Lower leg skin (tissue), 3 donors: ENCODE results near the gene EMC8.

Source experiments
- POLR2A ChIP-seq, 2 donors: fragments of 450-650 bp; IDR thresholded peaks; one replicate each; pipeline ENCODE4 v1.6.1; 2016 to 2017; ENCODE audit warnings: antibody characterized with exemption in 2 of 2, mild to moderate bottlenecking in 1 of 2, moderate library complexity in 1 of 2
- TF ChIP-seq, protein P1 (sequence below), 3 donors: fragments of 450-650 bp; IDR thresholded peaks; one replicate each; pipeline ENCODE4 v1.5.1; 2016; ENCODE audit warnings: antibody characterized with exemption in 3 of 3, mild to moderate bottlenecking in 3 of 3, moderate library complexity in 2 of 3

- no peak for TF ChIP-seq POLR2A (IDR thresholded peaks at IDR 0.05)
- TF ChIP-seq, protein P1, sequence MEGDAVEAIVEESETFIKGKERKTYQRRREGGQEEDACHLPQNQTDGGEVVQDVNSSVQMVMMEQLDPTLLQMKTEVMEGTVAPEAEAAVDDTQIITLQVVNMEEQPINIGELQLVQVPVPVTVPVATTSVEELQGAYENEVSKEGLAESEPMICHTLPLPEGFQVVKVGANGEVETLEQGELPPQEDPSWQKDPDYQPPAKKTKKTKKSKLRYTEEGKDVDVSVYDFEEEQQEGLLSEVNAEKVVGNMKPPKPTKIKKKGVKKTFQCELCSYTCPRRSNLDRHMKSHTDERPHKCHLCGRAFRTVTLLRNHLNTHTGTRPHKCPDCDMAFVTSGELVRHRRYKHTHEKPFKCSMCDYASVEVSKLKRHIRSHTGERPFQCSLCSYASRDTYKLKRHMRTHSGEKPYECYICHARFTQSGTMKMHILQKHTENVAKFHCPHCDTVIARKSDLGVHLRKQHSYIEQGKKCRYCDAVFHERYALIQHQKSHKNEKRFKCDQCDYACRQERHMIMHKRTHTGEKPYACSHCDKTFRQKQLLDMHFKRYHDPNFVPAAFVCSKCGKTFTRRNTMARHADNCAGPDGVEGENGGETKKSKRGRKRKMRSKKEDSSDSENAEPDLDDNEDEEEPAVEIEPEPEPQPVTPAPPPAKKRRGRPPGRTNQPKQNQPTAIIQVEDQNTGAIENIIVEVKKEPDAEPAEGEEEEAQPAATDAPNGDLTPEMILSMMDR (IDR thresholded peaks at IDR 0.05) = no peak
These were observed 47.4 kb downstream of the EMC8 start for GRCh38 chr16:85751698-85752501.
